Lung (tissue), 16 donors: ENCODE measurements around the gene RSPH6A. TPM values are rescaled to one million over a fixed set of nuclear protein-coding genes. Genes with fewer than 3 reads are reported as not detected.
A peak's percentile ranks its signal among the peaks of the same experiment; 100 is the strongest.

ENCODE experiments used
- ATAC-seq: fragments of 200-7000 bp; cut with Tn5 transposase; one replicate; pipeline ENCODE4 v1.9.1; 2020; ENCODE audit warnings: moderate number of reproducible peaks; ENCODE audit not compliant: insufficient read depth, low FRiP score
- DNase-seq, 3 donors: peaks; one replicate each; pipeline ENCODE4 v3.0.0-alpha.2; 2013 to 2017
- H3K27ac ChIP-seq, 2 donors: one replicate each; pipeline ENCODE4 v1.5.1; 2013; ENCODE audit warnings: mild to moderate bottlenecking in 2 of 2, moderate library complexity in 2 of 2, control low read depth in 1 of 2, inconsistent platforms in 1 of 2, low read depth in 1 of 2, low read length in 1 of 2
- H3K27me3 ChIP-seq, 3 donors: one replicate each; pipeline ENCODE4 v1.5.1; 2013; ENCODE audit warnings: low read length in 2 of 3; ENCODE audit not compliant: control insufficient read depth in 3 of 3, insufficient read depth in 3 of 3
- H3K36me3 ChIP-seq, 4 donors: one replicate each; pipeline ENCODE4 v1.5.1; 2013; ENCODE audit warnings: low read length in 4 of 4, mild to moderate bottlenecking in 1 of 4, moderate library complexity in 1 of 4; ENCODE audit not compliant: control insufficient read depth in 4 of 4, insufficient read depth in 4 of 4
- H3K4me1 ChIP-seq, 5 donors: one replicate each; pipeline ENCODE4 v1.5.1; 2013; ENCODE audit warnings: low read length in 5 of 5, mild to moderate bottlenecking in 2 of 5, moderate library complexity in 1 of 5; ENCODE audit not compliant: control insufficient read depth in 5 of 5, insufficient read depth in 5 of 5
- H3K4me3 ChIP-seq: one replicate; pipeline ENCODE4 v1.5.1; 2013; ENCODE audit warnings: mild to moderate bottlenecking, control low read depth, moderate library complexity
- H3K9ac ChIP-seq, 2 donors: one replicate each; pipeline ENCODE4 v1.5.1; 2013; ENCODE audit warnings: low read length in 2 of 2, control low read depth in 1 of 2; ENCODE audit not compliant: insufficient read depth in 1 of 2
- H3K9me3 ChIP-seq, 4 donors: one replicate each; pipeline ENCODE4 v1.5.1; 2013; ENCODE audit warnings: low read length in 3 of 4, mild to moderate bottlenecking in 1 of 4, moderate library complexity in 1 of 4; ENCODE audit not compliant: control insufficient read depth in 4 of 4, insufficient read depth in 3 of 4
- CTCF ChIP-seq: IDR thresholded peaks from 2 replicates; pipeline ENCODE4 v1.5.1; 2012; ENCODE audit warnings: mild to moderate bottlenecking; ENCODE audit errors: control extremely low read depth, extremely low read depth
- WGBS, 2 donors: extraction: QIAGEN DNeasy Blood & Tissue Kit; methylation state at CpG; one replicate each; pipeline ENCODE4 v1.1.7; 2013; 5-methylcytosine and 5-hydroxymethylcytosine counted together
- long read RNA-seq, 5 donors: transcript quantifications; one replicate each; lab custom pipeline, GENCODE V29; 2026
- polyA plus RNA-seq, 2 donors: library from polyadenylated mRNA; stranded (reverse); fragments of 200-250 nt; gene quantifications; one replicate each; pipeline ENCODE4 v1.2.1, GENCODE V29; 2013
- total RNA-seq, 2 donors: library from RNA; depleted of rRNA in 1 of 2; stranded (reverse); fragments of >200 nt in 1 of 2; gene quantifications; one replicate each; pipeline ENCODE4 v1.2.1, GENCODE V29; 2014 to 2021
- donor health status: control.
- donor health status: control.
- donor health status: Bipolar disorder and iron deficiency.
- donor health status: healthy.
- donor health status: DM: yes; HTN: yes; CAD: no.

Gene RSPH6A
- total RNA-seq = under 1 TPM in 1 of 2 donors, not detected in 1; 0.34 TPM
- under 1 TPM in 1 of 2 donors, not detected in 1; 0.06 TPM for polyA plus RNA-seq
- long read RNA-seq, donor 1 = 0 reads
- long read RNA-seq, donor 2 = 0 reads
- long read RNA-seq, donor 3 = 0 reads
- long read RNA-seq, donor 4 = 0 reads
- long read RNA-seq, donor 5 = 0 reads

GRCh38 chr19:45814851-45815480 is at the start of gene RSPH6A:
Gene RSPH6A (minus strand): TSS chr19:45815308. CDS start chr19:45815176, 132 bp downstream.
- H3K9ac ChIP-seq = no peak within 1 kb of the TSS
- H3K4me3 ChIP-seq = peak within 1 kb of the TSS; percentile 1
- peaks cover 0 to 15% (median 3%) of the 10 kb centered on the region in 5 donors for H3K4me1 ChIP-seq
- DNase-seq (no peak), ATAC-seq (no peak)
- peaks cover 0 to 15% (median under 1%) of the 10 kb centered on the region in 4 donors for H3K36me3 ChIP-seq
- no peaks in the 10 kb centered on the region for H3K9me3 ChIP-seq
- no peaks in the 10 kb centered on the region for H3K27me3 ChIP-seq
- 30 to 49% methylated on average over 24 to 40 of the region's 40 CpGs for WGBS, 2 donors
- TF ChIP-seq CTCF = no peak
- H3K27ac ChIP-seq = no peak within 1 kb of the TSS

DNA sequence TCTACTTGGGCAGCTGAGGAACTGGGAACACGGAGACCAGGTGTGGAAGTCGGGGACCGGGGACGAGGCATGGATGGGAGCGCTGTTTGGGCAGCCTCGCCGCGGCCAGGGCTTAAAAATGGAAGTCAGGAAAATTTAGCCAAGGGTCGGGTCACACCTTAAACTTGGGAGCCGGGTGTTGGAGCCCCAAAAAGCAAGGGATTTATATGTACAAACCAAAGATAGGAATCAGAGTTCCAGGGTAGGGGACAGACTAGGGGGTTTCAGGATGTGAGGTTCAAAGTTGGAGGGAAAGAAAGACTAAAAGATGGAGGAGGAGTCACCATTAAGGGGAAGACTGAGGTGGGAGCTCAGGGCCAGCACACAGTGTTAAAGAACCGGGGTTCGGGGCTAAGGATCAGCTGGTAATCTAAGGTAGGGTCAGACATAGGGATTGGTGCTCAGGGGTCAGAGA is 49.5 kb upstream of the RSPH6A start:
- Histone ChIP-seq H3K27ac (no peak overlapping the region), H3K9ac (no peak overlapping the region), H3K4me3 (no peak overlapping the region), H3K36me3 (peaks cover 0 to 4% (median 2%) of the 10 kb centered on the region in 4 donors), H3K9me3 (no peaks in the 10 kb centered on the region), H3K4me1 (peaks cover 0 to 6% (median 1%) of the 10 kb centered on the region in 5 donors), H3K27me3 (peaks cover 0 to 26% (median 24%) of the 10 kb centered on the region in 3 donors)
- no peak for DNase-seq
- no peak for TF ChIP-seq CTCF
- ATAC-seq = no peak
- 35 to 47% methylated on average over 12 of the region's 12 CpGs for WGBS, 2 donors

DNA sequence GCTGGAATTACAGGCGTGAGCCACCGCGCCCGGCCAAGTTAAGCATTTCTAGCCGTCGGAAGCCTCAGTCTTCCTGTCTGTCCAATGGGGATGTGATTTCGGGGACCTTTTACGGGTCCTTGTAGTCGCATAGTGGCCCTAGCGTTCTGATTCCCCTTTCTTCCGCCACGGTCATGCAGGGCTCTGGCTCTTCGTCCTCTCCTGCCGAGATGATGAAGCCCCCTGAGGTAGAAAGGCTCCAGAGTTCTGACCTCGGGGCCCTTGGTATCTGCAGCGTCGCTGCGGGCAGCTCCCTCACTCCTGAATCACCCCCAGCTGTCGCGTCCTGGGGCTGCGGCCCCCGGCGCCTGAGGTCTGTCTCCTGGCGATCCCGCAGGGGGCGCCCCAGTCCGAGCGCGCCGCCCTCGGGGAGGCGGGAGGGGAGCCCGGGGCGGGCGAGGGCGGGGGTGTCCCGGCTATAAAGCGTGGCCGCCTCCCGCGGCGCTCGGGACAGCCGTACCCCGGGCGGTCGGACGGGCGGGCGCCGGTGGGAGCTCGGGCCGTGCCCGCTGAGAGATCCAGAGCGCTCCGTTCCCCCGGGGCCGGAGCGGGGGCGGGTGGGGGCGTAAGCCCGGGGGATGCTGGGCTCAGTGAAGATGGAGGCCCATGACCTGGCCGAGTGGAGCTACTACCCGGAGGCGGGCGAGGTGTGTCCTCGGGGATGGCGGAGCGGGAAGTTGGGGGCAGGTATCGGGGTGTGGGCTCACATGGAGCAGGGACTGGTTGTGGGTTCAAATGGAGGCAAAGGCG is 48.9 kb upstream of the RSPH6A start, which contains the start of gene FOXA3:
Gene FOXA3, plus strand, starts transcription at position 487 of the 789 bp plus-strand sequence. Its CDS starts 131 bp downstream, at position 618.
- peaks cover 0 to 26% (median 24%) of the 10 kb centered on the region in 3 donors for H3K27me3 ChIP-seq
- no peaks in the 10 kb centered on the region for H3K9me3 ChIP-seq
- WGBS, 2 donors = 2 to 3% methylated on average over 64 to 71 of the region's 71 CpGs
- no peak within 1 kb of the TSS for H3K4me3 ChIP-seq
- TF ChIP-seq CTCF = peak; percentile 30
- H3K36me3 ChIP-seq = peaks cover 0 to 11% (median 5%) of the 10 kb centered on the region in 4 donors
- ATAC-seq = peak; percentile 37
- H3K4me1 ChIP-seq = peaks cover 0 to 6% (median 1%) of the 10 kb centered on the region in 5 donors
- H3K27ac ChIP-seq = no peak within 1 kb of the TSS
- peak in 2 of 3 donors; percentile 19 to 28 for DNase-seq
- H3K9ac ChIP-seq = no peak within 1 kb of the TSS
